Measurements from ENCODE around the gene OR51A7.
"Not testable (repeated sequence)": the region's sequence is repeated elsewhere in the genome, so short reads cannot be mapped to it uniquely, and the experiment has no call there.

The OR51A7 gene

GRCh38 chr11:4903484-4903883 is at the start of gene OR51A7:
TSS of gene OR51A7 (plus strand) at chr11:4903783. CDS start at chr11:4907370, 3,587 bp downstream.
- no peaks in the 10 kb centered on the region for H3K27me3 ChIP-seq (ENCODE audit: control insufficient read depth, insufficient read depth, low read length)
- H3K9ac ChIP-seq (ENCODE audit: low read depth, low read length) = no peak within 1 kb of the TSS
- H3K36me3 ChIP-seq (ENCODE audit: control insufficient read depth, insufficient read depth, low read length) = no peaks in the 10 kb centered on the region
- no peaks in the 10 kb centered on the region for H3K4me1 ChIP-seq (ENCODE audit: control insufficient read depth, insufficient read depth, low read length)
- no peaks in the 10 kb centered on the region for H3K9me3 ChIP-seq (ENCODE audit: control insufficient read depth, insufficient read depth, low read length)
- H3K4me3 ChIP-seq (ENCODE audit: low read depth, low read length) = no peak within 1 kb of the TSS

GRCh38 chr11:4854286-4854685 is 49.3 kb upstream of the OR51A7 start:
- H3K36me3 ChIP-seq (ENCODE audit: control insufficient read depth, insufficient read depth, low read length); H3K9me3 ChIP-seq (ENCODE audit: control insufficient read depth, insufficient read depth, low read length); H3K4me3 ChIP-seq (ENCODE audit: low read depth, low read length); H3K4me1 ChIP-seq (ENCODE audit: control insufficient read depth, insufficient read depth, low read length); H3K9ac ChIP-seq (ENCODE audit: low read depth, low read length); H3K27me3 ChIP-seq (ENCODE audit: control insufficient read depth, insufficient read depth, low read length): not testable (repeated sequence)

- H3K36me3 ChIP-seq (ENCODE audit: control insufficient read depth, insufficient read depth, low read length) = no peaks in the 10 kb centered on the region
- peaks cover 11% of the 10 kb centered on the region for H3K4me1 ChIP-seq (ENCODE audit: control insufficient read depth, insufficient read depth, low read length)
- H3K27me3 ChIP-seq (ENCODE audit: control insufficient read depth, insufficient read depth, low read length) = no peaks in the 10 kb centered on the region
- no peak overlapping the region for H3K4me3 ChIP-seq (ENCODE audit: low read depth, low read length)
- no peaks in the 10 kb centered on the region for H3K9me3 ChIP-seq (ENCODE audit: control insufficient read depth, insufficient read depth, low read length)
- H3K9ac ChIP-seq (ENCODE audit: low read depth, low read length) = no peak overlapping the region
Observed at GRCh38 chr11:4862447-4863236, 40.9 kb upstream of the OR51A7 start.

GRCh38 chr11:4863876-4864275 is 39.7 kb upstream of the OR51A7 start:
- Histone ChIP-seq H3K27me3 (ENCODE audit: control insufficient read depth, insufficient read depth, low read length) (no peaks in the 10 kb centered on the region), H3K9me3 (ENCODE audit: control insufficient read depth, insufficient read depth, low read length) (no peaks in the 10 kb centered on the region), H3K4me1 (ENCODE audit: control insufficient read depth, insufficient read depth, low read length) (peaks cover 11% of the 10 kb centered on the region)

GRCh38 chr11:4865855-4866254 is 37.7 kb upstream of the OR51A7 start:
- no peak overlapping the region for H3K9ac ChIP-seq (ENCODE audit: low read depth, low read length)
- H3K4me1 ChIP-seq (ENCODE audit: control insufficient read depth, insufficient read depth, low read length) = peaks cover 11% of the 10 kb centered on the region
- H3K36me3 ChIP-seq (ENCODE audit: control insufficient read depth, insufficient read depth, low read length) = no peaks in the 10 kb centered on the region
- no peaks in the 10 kb centered on the region for H3K27me3 ChIP-seq (ENCODE audit: control insufficient read depth, insufficient read depth, low read length)
- H3K4me3 ChIP-seq (ENCODE audit: low read depth, low read length) = no peak overlapping the region
- no peaks in the 10 kb centered on the region for H3K9me3 ChIP-seq (ENCODE audit: control insufficient read depth, insufficient read depth, low read length)

More at GRCh38 chr11:4863876-4864275, 39.7 kb upstream of the OR51A7 start:
- H3K4me3 ChIP-seq (ENCODE audit: low read depth, low read length) = no peak overlapping the region
- no peaks in the 10 kb centered on the region for H3K36me3 ChIP-seq (ENCODE audit: control insufficient read depth, insufficient read depth, low read length)
- H3K9ac ChIP-seq (ENCODE audit: low read depth, low read length) = no peak overlapping the region

GRCh38 chr11:4881188-4881587 is 22.4 kb upstream of the OR51A7 start:
- Histone ChIP-seq H3K4me3 (ENCODE audit: low read depth, low read length) (no peak overlapping the region), H3K9me3 (ENCODE audit: control insufficient read depth, insufficient read depth, low read length) (no peaks in the 10 kb centered on the region), H3K36me3 (ENCODE audit: control insufficient read depth, insufficient read depth, low read length) (no peaks in the 10 kb centered on the region), H3K4me1 (ENCODE audit: control insufficient read depth, insufficient read depth, low read length) (no peaks in the 10 kb centered on the region), H3K9ac (ENCODE audit: low read depth, low read length) (no peak overlapping the region), H3K27me3 (ENCODE audit: control insufficient read depth, insufficient read depth, low read length) (no peaks in the 10 kb centered on the region)

GRCh38 chr11:4881860-4882500 is 21.6 kb upstream of the OR51A7 start, which contains the start of gene OR51T1:
TSS of gene OR51T1 (plus strand) at chr11:4881900. CDS start at chr11:4881900, 0 bp downstream.
- Histone ChIP-seq H3K9ac (ENCODE audit: low read depth, low read length) (no peak within 1 kb of the TSS), H3K27me3 (ENCODE audit: control insufficient read depth, insufficient read depth, low read length) (no peaks in the 10 kb centered on the region), H3K36me3 (ENCODE audit: control insufficient read depth, insufficient read depth, low read length) (no peaks in the 10 kb centered on the region), H3K4me1 (ENCODE audit: control insufficient read depth, insufficient read depth, low read length) (no peaks in the 10 kb centered on the region), H3K9me3 (ENCODE audit: control insufficient read depth, insufficient read depth, low read length) (no peaks in the 10 kb centered on the region), H3K4me3 (ENCODE audit: low read depth, low read length) (no peak within 1 kb of the TSS)

- H3K9ac ChIP-seq (ENCODE audit: low read depth, low read length) = no peak overlapping the region
- no peak overlapping the region for H3K4me3 ChIP-seq (ENCODE audit: low read depth, low read length)
- H3K27me3 ChIP-seq (ENCODE audit: control insufficient read depth, insufficient read depth, low read length) = no peaks in the 10 kb centered on the region
- H3K4me1 ChIP-seq (ENCODE audit: control insufficient read depth, insufficient read depth, low read length) = no peaks in the 10 kb centered on the region
- H3K36me3 ChIP-seq (ENCODE audit: control insufficient read depth, insufficient read depth, low read length) = no peaks in the 10 kb centered on the region
- H3K9me3 ChIP-seq (ENCODE audit: control insufficient read depth, insufficient read depth, low read length) = no peaks in the 10 kb centered on the region
Observed at GRCh38 chr11:4882543-4882942, 21.0 kb upstream of the OR51A7 start.

GRCh38 chr11:4884361-4884760 is 19.2 kb upstream of the OR51A7 start:
- Histone ChIP-seq H3K9me3 (ENCODE audit: control insufficient read depth, insufficient read depth, low read length) (no peaks in the 10 kb centered on the region), H3K9ac (ENCODE audit: low read depth, low read length) (no peak overlapping the region), H3K4me1 (ENCODE audit: control insufficient read depth, insufficient read depth, low read length) (no peaks in the 10 kb centered on the region), H3K36me3 (ENCODE audit: control insufficient read depth, insufficient read depth, low read length) (no peaks in the 10 kb centered on the region), H3K4me3 (ENCODE audit: low read depth, low read length) (no peak overlapping the region), H3K27me3 (ENCODE audit: control insufficient read depth, insufficient read depth, low read length) (no peaks in the 10 kb centered on the region)

- Histone ChIP-seq H3K36me3 (ENCODE audit: control insufficient read depth, insufficient read depth, low read length) (no peaks in the 10 kb centered on the region), H3K9me3 (ENCODE audit: control insufficient read depth, insufficient read depth, low read length) (no peaks in the 10 kb centered on the region), H3K9ac (ENCODE audit: low read depth, low read length) (no peak overlapping the region), H3K27me3 (ENCODE audit: control insufficient read depth, insufficient read depth, low read length) (no peaks in the 10 kb centered on the region), H3K4me3 (ENCODE audit: low read depth, low read length) (no peak overlapping the region), H3K4me1 (ENCODE audit: control insufficient read depth, insufficient read depth, low read length) (no peaks in the 10 kb centered on the region)
Observed at GRCh38 chr11:4886186-4886585, 17.4 kb upstream of the OR51A7 start.

- Histone ChIP-seq H3K4me1 (ENCODE audit: control insufficient read depth, insufficient read depth, low read length) (no peaks in the 10 kb centered on the region), H3K9me3 (ENCODE audit: control insufficient read depth, insufficient read depth, low read length) (no peaks in the 10 kb centered on the region), H3K4me3 (ENCODE audit: low read depth, low read length) (no peak overlapping the region), H3K36me3 (ENCODE audit: control insufficient read depth, insufficient read depth, low read length) (no peaks in the 10 kb centered on the region), H3K9ac (ENCODE audit: low read depth, low read length) (no peak overlapping the region), H3K27me3 (ENCODE audit: control insufficient read depth, insufficient read depth, low read length) (no peaks in the 10 kb centered on the region)
Observed at GRCh38 chr11:4887591-4887990, 16.0 kb upstream of the OR51A7 start.

GRCh38 chr11:4890279-4890678 is 13.3 kb upstream of the OR51A7 start:
- no peaks in the 10 kb centered on the region for H3K36me3 ChIP-seq (ENCODE audit: control insufficient read depth, insufficient read depth, low read length)
- no peaks in the 10 kb centered on the region for H3K9me3 ChIP-seq (ENCODE audit: control insufficient read depth, insufficient read depth, low read length)
- no peak overlapping the region for H3K9ac ChIP-seq (ENCODE audit: low read depth, low read length)
- H3K4me1 ChIP-seq (ENCODE audit: control insufficient read depth, insufficient read depth, low read length) = no peaks in the 10 kb centered on the region
- no peak overlapping the region for H3K4me3 ChIP-seq (ENCODE audit: low read depth, low read length)
- no peaks in the 10 kb centered on the region for H3K27me3 ChIP-seq (ENCODE audit: control insufficient read depth, insufficient read depth, low read length)

Data from iPS-15b (cell line).